ENCODE data around the gene CSTF3. TPM values are rescaled to one million over a fixed set of nuclear protein-coding genes. Genes with fewer than 3 reads are reported as not detected.
A peak's percentile ranks its signal among the peaks of the same experiment; 100 is the strongest.

The CSTF3 gene
- total RNA-seq, 4 donors from 2014 or later: 8.0 to 21.0 (median 12.5) TPM

DNA sequence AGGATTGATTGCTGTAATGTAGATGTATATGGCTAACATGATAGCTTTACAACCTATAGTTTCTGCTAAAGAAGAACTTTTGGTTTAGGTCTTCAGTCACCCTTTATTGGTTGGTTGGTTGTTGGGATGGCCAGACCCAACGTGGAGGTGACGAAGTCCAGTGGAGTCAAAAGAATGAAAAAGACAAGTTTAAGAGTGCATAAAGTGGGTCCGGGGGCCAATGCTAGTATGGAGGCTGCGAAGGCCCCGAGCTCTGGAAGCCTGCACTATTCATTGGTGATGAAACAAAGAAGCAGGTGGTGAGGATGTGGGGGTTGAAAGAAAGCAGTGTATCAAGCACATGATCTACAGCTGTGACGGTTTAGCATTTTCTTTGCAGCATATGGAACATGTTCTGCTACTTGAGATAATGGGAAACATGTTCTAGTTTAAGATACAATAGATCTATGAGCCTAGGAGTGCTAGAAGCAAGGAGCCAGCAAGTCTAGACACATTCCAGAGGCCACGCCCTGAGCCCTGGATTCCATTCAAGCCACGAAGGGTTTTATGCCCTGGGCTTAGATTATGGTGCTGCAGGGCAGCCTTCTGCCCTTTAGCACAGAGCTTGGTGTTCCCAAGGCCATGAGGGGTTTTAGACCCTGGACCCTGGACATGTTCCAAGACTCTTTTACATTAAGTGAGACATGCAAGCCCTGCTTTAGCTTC is 115.6 kb downstream of the CSTF3 start:
- DNase-seq (ENCODE audit: low spot score in 2 of 2): no peak
- Histone ChIP-seq H3K27me3 (no peaks in the 10 kb centered on the region), H3K4me1 (peaks cover 3 to 30% (median 9%) of the 10 kb centered on the region in 4 donors), H3K9me3 (no peaks in the 10 kb centered on the region), H3K4me3 (no peak overlapping the region), H3K36me3 (peaks cover 0 to 47% (median 0%) of the 10 kb centered on the region in 3 donors), H3K27ac (no peak overlapping the region)
- TF ChIP-seq, protein P1, sequence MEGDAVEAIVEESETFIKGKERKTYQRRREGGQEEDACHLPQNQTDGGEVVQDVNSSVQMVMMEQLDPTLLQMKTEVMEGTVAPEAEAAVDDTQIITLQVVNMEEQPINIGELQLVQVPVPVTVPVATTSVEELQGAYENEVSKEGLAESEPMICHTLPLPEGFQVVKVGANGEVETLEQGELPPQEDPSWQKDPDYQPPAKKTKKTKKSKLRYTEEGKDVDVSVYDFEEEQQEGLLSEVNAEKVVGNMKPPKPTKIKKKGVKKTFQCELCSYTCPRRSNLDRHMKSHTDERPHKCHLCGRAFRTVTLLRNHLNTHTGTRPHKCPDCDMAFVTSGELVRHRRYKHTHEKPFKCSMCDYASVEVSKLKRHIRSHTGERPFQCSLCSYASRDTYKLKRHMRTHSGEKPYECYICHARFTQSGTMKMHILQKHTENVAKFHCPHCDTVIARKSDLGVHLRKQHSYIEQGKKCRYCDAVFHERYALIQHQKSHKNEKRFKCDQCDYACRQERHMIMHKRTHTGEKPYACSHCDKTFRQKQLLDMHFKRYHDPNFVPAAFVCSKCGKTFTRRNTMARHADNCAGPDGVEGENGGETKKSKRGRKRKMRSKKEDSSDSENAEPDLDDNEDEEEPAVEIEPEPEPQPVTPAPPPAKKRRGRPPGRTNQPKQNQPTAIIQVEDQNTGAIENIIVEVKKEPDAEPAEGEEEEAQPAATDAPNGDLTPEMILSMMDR (IDR thresholded peaks at IDR 0.05): no peak
- TF ChIP-seq EP300 (IDR thresholded peaks at IDR 0.05): no peak
- no peak for TF ChIP-seq POLR2A (IDR thresholded peaks at IDR 0.05)
- 78 to 79% methylated on average over 8 of the region's 8 CpGs for WGBS, 2 donors

DNA sequence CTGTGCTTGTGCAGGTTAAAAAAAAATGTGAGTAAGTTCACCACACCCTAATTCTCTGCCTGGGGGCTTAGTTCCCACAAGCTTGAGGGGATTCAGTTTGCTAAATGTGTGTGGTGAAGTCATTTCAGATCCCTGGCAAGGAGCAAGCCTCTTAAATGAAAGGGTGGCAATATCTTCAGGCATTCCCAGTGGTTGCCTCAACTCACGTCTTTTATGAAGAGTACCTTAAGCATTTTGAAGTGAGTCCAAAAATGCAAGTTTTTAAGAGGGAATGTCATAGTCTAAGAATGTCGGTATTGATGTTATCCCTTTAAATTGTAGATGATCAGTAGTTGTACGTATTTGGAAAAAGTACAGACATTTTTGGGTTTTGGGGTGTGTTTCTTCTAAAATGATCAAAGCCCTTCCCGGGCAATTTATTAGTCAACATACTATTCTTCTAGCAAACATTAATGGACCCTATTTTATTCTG is 117.0 kb downstream of the CSTF3 start:
- TF ChIP-seq POLR2A (IDR thresholded peaks at IDR 0.05): no peak
- TF ChIP-seq EP300 (IDR thresholded peaks at IDR 0.05): no peak
- TF ChIP-seq, protein P1 (IDR thresholded peaks at IDR 0.05): no peak
- H3K27ac ChIP-seq: no peak overlapping the region
- no peaks in the 10 kb centered on the region for H3K27me3 ChIP-seq
- DNase-seq (ENCODE audit: low spot score in 2 of 2): no peak
- H3K4me3 ChIP-seq: no peak overlapping the region
- H3K36me3 ChIP-seq: peaks cover 0 to 47% (median 0%) of the 10 kb centered on the region in 3 donors
- no peaks in the 10 kb centered on the region for H3K9me3 ChIP-seq
- peaks cover 3 to 35% (median 16%) of the 10 kb centered on the region in 4 donors for H3K4me1 ChIP-seq
- 83 to 91% methylated on average over 4 of the region's 4 CpGs for WGBS, 2 donors

DNA sequence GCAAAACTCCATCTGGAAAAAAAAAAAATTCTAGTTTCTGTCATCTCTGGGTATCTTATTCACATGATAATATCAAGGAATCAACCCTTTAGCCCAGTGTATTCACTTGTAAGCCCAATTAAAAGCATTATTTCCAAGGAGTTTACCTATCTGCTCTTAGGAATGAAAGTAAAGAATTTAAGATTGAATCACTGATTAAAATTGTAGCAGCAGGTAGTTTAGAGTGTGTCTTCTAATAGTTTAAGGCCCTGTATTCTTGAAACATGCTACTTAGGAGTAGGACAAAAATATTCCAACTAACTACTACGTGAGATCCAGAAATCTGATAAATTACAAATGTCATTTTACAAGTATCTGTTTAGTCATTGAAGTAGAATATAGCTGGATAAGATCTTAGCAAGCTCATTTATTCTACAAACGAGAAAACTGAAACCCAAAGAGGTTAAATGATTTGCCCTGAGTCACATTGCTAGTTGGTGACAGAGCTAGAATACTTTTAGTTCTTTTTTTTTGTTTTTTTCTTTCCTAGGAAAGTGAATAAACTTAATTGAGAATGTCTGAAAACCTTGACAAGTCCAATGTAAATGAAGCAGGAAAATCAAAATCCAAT is 118.0 kb downstream of the CSTF3 start:
- Histone ChIP-seq H3K4me3 (no peak overlapping the region), H3K36me3 (peaks cover 0 to 38% (median 0%) of the 10 kb centered on the region in 3 donors), H3K4me1 (peaks cover 3 to 35% (median 16%) of the 10 kb centered on the region in 4 donors), H3K27me3 (no peaks in the 10 kb centered on the region), H3K9me3 (no peaks in the 10 kb centered on the region), H3K27ac (no peak overlapping the region)
- TF ChIP-seq, protein P1 (IDR thresholded peaks at IDR 0.05): no peak
- no peak for TF ChIP-seq POLR2A (IDR thresholded peaks at IDR 0.05)
- TF ChIP-seq EP300 (IDR thresholded peaks at IDR 0.05): no peak
- WGBS, 2 donors: 59% methylated on average over 2 of the region's 2 CpGs
- no peak for DNase-seq (ENCODE audit: low spot score in 2 of 2)

DNA sequence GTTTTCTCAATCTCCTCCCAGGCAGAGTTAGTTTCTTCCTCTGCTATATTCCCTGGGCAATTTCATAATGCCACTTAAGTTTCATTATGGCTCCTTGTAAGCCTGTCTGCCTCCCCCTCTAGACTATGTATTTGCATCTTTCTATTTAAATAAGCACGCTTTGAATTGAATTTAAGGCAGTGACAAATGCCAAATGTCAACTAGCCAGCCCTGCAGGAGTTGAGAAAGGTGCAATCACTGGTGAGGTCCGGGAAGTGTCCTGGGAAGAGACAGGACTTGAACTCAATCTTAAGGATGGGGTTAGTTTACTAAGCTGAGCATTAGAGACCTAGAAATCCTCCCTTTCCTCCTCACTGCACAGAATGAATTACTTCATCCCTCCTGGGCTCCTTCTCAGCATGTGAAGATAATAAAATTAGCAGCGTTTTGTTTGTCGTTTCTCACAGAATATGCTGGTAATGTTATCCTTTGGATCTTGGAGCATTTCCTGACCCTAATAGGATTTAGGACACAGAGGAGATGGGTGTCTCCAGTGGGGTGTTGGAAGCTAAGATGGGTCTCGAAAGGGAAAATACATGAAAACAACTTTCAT is 120.3 kb downstream of the CSTF3 start:
- 45 to 59% methylated on average over 5 of the region's 5 CpGs for WGBS, 2 donors
- Histone ChIP-seq H3K4me3 (peak overlapping the region; percentile 72 to 95 (median 86)), H3K9me3 (no peaks in the 10 kb centered on the region), H3K27ac (peak overlapping the region; percentile 30 to 98 (median 94)), H3K27me3 (no peaks in the 10 kb centered on the region), H3K36me3 (peaks cover 0 to 24% (median 0%) of the 10 kb centered on the region in 3 donors), H3K4me1 (peaks cover 3 to 35% (median 16%) of the 10 kb centered on the region in 4 donors)
- DNase-seq (ENCODE audit: low spot score in 2 of 2): no peak
- no peak for TF ChIP-seq EP300 (IDR thresholded peaks at IDR 0.05)
- no peak for TF ChIP-seq POLR2A (IDR thresholded peaks at IDR 0.05)
- TF ChIP-seq, protein P1 (IDR thresholded peaks at IDR 0.05): no peak

All from tibial nerve (tissue), 4 donors.